NCI-H1417 (cell line): ENCODE results near the gene HPCAL1.
"Not testable (repeated sequence)": the region's sequence is repeated elsewhere in the genome, so short reads cannot be mapped to it uniquely, and the experiment has no call there.

Source experiments
- DNase-seq, 3 experiments: peaks; one replicate each; lab custom pipeline; 2025; lab: John Stamatoyannopoulos, UW

HPCAL1 gene

GRCh38 chr2:10302479-10303180 lies at the start of gene HPCAL1:
Gene HPCAL1 (plus strand): TSS chr2:10302904. CDS start chr2:10419758, 116,854 bp downstream.
- peak; percentile 87 to 95 (median 91) for DNase-seq

- no peak for DNase-seq
These were observed 48.9 kb upstream of the HPCAL1 start for GRCh38 chr2:10253596-10254372.

GRCh38 chr2:10254373-10255188 lies 48.1 kb upstream of the HPCAL1 start:
- DNase-seq = peak in 2 of 3 experiments; percentile 11 to 42

GRCh38 chr2:10255189-10256030 lies 47.3 kb upstream of the HPCAL1 start:
- no peak for DNase-seq

GRCh38 chr2:10256031-10256514 lies 46.6 kb upstream of the HPCAL1 start:
- DNase-seq = no peak

GRCh38 chr2:10256515-10257031 lies 46.1 kb upstream of the HPCAL1 start:
- peak in 1 of 3 experiments; percentile 11 for DNase-seq

GRCh38 chr2:10257036-10257435 lies 45.7 kb upstream of the HPCAL1 start:
- DNase-seq = no peak

- no peak for DNase-seq
These were observed 45.1 kb upstream of the HPCAL1 start for GRCh38 chr2:10257500-10258147.

- DNase-seq = no peak
These were observed 44.4 kb upstream of the HPCAL1 start for GRCh38 chr2:10258326-10258725.

- no peak for DNase-seq
These were observed 44.0 kb upstream of the HPCAL1 start for GRCh38 chr2:10258726-10259125.

GRCh38 chr2:10260130-10260529 lies 42.6 kb upstream of the HPCAL1 start:
- DNase-seq = peak in 2 of 3 experiments; percentile 16 to 61

- DNase-seq = not testable (repeated sequence)
These were observed 39.2 kb upstream of the HPCAL1 start for GRCh38 chr2:10263526-10263925.

- DNase-seq = no peak
These were observed 38.0 kb upstream of the HPCAL1 start for GRCh38 chr2:10264506-10265328.

GRCh38 chr2:10265329-10266132 lies 37.2 kb upstream of the HPCAL1 start:
- DNase-seq = no peak

- no peak for DNase-seq
These were observed 36.5 kb upstream of the HPCAL1 start for GRCh38 chr2:10266133-10266620.

GRCh38 chr2:10267036-10267435 lies 35.7 kb upstream of the HPCAL1 start:
- no peak for DNase-seq

- DNase-seq = peak in 1 of 3 experiments; percentile 62
These were observed 34.9 kb upstream of the HPCAL1 start for GRCh38 chr2:10267551-10268465.
